ENCODE data around the gene CROT. TPM values are rescaled to one million over a fixed set of nuclear protein-coding genes. Genes with fewer than 3 reads are reported as not detected.

CROT gene
- 18.9 TPM for total RNA-seq

GRCh38 chr7:87345166-87345927 is at the start of gene CROT:
CROT (plus strand) TSS chr7:87345664; CDS start chr7:87349069, 3,405 bp downstream.

Small RNAs within 50 kb of the gene (small RNA-seq; reads per million reads assigned to genes)
- not detected for gene RF02195 (ENCODE audit: low replicate concordance)
- not detected for gene RF02196 (ENCODE audit: low replicate concordance)

Other genes with a start within 250 kb of the CROT start
- 169 TPM for gene DMTF1, start 193.2 kb upstream of the CROT start, total RNA-seq
- 32.3 TPM for gene TMEM243, start 125.9 kb upstream of the CROT start, total RNA-seq
- gene ABCB4, start 130.0 kb downstream of the CROT start, total RNA-seq = 2.4 TPM

Data from metanephros (tissue), 2 donors.